LNCAP (cell line): ENCODE results near the gene SLC13A4.

ENCODE experiments used
- CTCF ChIP-seq: fragments of 450-650 bp; IDR thresholded peaks from 2 replicates; pipeline ENCODE4 v1.5.1; 2017; ENCODE audit warnings: mild to moderate bottlenecking

Gene SLC13A4

DNA sequence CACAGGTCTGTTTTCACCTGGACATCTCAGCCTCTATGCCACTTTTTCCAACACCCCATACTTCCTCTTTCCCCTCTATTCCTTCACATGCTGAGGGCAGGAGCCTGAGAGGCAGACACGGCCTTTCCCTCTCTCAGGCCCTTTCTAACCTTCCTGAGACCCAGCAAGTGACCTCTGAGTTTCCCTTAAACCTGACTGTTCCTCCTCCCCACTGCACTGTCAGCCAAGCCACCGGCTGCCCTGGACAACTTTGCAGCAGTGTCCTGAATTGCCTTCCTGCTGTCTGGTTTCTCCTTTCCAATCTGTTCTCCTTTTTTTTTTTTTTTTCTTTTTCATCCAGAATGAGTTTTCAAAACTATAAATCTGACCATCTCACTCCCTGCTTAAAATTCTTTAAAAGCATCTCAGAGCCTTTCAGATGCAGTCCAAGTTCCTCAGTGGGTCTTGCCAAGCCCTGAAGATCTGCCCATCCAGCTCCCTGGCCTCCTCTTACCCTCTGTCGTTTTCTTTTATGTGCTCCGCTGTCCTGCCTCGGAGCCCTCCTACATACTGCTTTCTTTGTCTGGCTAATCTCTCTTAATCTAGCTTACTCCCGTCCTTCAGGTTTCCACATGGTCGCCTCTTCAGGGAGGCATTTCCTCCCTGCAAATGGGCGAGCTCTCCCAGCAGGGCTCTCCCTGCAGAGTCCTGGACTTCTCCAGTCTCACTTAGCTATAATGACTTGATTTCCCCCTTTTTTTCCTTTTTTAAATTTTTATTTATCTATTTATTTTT is 30.5 kb downstream of the SLC13A4 start:
- TF ChIP-seq CTCF = no peak

GRCh38 chr7:135693558-135693957 is 34.4 kb downstream of the SLC13A4 start:
- TF ChIP-seq CTCF = no peak

GRCh38 chr7:135692055-135692454 is 35.9 kb downstream of the SLC13A4 start:
- TF ChIP-seq CTCF = no peak

DNA sequence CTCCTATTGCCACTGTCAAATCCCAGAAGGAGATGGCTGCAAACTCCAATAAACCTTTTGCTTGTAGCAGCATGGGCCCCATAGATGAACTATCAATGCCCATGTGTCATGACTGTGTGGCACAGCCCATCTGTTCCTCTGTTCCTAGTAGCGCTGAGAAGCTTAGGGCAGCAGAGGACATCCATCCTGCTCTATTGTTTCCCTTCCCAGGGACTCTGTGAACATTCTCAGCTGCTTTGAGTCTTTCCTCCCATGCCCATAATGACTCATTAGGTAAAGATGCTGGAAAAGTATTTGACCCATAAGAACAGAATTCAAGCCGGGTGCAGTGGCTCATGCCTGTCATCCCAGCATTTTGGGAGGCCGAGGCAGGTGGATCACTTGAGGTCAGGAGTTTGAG is 37.4 kb downstream of the SLC13A4 start:
- TF ChIP-seq CTCF = no peak

- TF ChIP-seq CTCF = no peak
Measured at GRCh38 chr7:135687466-135687865, 40.5 kb downstream of the SLC13A4 start.

- TF ChIP-seq CTCF = no peak
Measured at GRCh38 chr7:135685306-135686084, 42.5 kb downstream of the SLC13A4 start.

DNA sequence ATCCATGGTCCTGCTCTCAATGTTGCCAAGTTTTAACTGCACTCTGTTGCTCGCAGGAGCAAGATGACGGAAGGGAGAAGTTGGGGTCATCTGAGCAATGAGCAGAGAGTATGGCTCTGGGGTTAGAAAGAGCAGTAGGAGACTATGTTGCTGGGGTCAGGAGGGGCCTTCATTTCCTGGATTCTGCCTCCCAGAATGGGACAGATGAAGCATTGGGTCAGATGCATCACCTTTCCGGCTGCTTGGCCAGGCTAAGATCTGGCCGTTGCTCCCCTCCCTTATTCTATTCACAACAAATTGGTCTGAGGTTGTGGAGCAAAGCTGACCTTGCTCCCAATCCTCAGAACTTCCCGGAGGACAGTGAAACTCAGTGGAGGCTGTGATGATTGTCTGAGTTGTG is 43.3 kb downstream of the SLC13A4 start:
- no peak for TF ChIP-seq CTCF
